ENCODE measurements around the gene EPS8L3. TPM values are rescaled to one million over a fixed set of nuclear protein-coding genes. Genes with fewer than 3 reads are reported as not detected.

Gene EPS8L3
- total and polyA plus RNA-seq, 4 donors: 0.09 to 0.38 (median 0.15) TPM; not detected in 1

DNA sequence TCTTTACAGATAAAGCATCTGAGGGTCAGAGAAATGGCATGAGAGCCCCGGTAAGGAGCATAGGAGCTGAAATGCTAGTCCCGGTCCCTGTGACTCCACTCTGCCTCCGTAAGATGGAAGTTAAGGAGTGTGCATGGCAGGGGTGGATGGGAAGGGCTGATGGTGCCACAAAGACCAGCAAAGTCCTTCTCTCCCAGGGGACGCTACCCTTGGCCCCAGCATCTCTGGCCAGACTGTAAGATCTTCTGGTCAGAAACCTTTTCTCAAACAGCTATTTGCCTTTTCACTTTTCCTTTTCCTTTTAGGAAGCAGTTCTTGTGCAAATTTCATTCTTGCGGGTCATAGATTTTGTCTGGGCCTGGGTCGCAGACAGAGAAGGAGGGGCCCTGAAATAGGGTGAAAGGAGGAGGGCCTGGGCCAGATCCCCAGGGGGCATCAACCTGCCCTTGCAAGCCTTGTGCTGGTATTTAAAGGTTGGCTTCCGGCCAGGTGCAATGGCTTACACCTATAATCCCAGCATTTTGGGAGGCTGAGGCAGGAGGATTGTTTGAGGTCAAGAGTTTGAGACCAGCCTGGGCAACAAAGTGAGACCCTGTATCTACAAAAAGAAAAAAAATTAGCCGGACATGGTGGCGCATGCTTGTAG lies 14.4 kb upstream of the EPS8L3 start:
- Histone ChIP-seq H3K27ac (ENCODE audit: low read depth in 1 of 2, low read length in 2 of 2) (no peak overlapping the region), H3K9ac (ENCODE audit: low read depth in 1 of 2, low read length in 2 of 2) (no peak overlapping the region), H3K9me3 (ENCODE audit: control insufficient read depth in 4 of 4, low read length in 3 of 4) (peaks cover 0 to 5% (median 0%) of the 10 kb centered on the region in 4 donors), H3K4me1 (ENCODE audit: control insufficient read depth in 4 of 4, insufficient read depth in 4 of 4, low read length in 3 of 4) (peaks cover 0 to 6% (median 0%) of the 10 kb centered on the region in 4 donors), H3K36me3 (ENCODE audit: control insufficient read depth in 4 of 4, insufficient read depth in 3 of 4, low read depth in 1 of 4, low read length in 3 of 4) (no peaks in the 10 kb centered on the region), H3K27me3 (ENCODE audit: control insufficient read depth in 4 of 4, insufficient read depth in 4 of 4, low read length in 3 of 4) (no peaks in the 10 kb centered on the region), H3K4me3 (ENCODE audit: low read depth in 1 of 3, low read length in 3 of 3) (no peak overlapping the region)
- TF ChIP-seq HNF4A (conservative IDR thresholded peaks at IDR 0.05): no peak
- no peak for TF ChIP-seq HNF4G (IDR thresholded peaks at IDR 0.05)
- no peak for TF ChIP-seq JUND (IDR thresholded peaks at IDR 0.05)
- TF ChIP-seq NR2F2 (IDR thresholded peaks at IDR 0.05): no peak
- TF ChIP-seq GABPA (IDR thresholded peaks at IDR 0.05 in 1 of 2, conservative IDR thresholded peaks at IDR 0.05 in 1 of 2): no peak
- no peak for TF ChIP-seq RXRA (IDR thresholded peaks at IDR 0.05)
- TF ChIP-seq, protein P1, sequence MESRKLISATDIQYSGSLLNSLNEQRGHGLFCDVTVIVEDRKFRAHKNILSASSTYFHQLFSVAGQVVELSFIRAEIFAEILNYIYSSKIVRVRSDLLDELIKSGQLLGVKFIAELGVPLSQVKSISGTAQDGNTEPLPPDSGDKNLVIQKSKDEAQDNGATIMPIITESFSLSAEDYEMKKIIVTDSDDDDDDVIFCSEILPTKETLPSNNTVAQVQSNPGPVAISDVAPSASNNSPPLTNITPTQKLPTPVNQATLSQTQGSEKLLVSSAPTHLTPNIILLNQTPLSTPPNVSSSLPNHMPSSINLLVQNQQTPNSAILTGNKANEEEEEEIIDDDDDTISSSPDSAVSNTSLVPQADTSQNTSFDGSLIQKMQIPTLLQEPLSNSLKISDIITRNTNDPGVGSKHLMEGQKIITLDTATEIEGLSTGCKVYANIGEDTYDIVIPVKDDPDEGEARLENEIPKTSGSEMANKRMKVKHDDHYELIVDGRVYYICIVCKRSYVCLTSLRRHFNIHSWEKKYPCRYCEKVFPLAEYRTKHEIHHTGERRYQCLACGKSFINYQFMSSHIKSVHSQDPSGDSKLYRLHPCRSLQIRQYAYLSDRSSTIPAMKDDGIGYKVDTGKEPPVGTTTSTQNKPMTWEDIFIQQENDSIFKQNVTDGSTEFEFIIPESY (IDR thresholded peaks at IDR 0.05): no peak
- TF ChIP-seq YY1 (IDR thresholded peaks at IDR 0.05): no peak
- no peak for TF ChIP-seq SP1 (IDR thresholded peaks at IDR 0.05)
- 93% methylated on average over 9 of the region's 9 CpGs for WGBS
- no peak for DNase-seq (ENCODE audit: low spot score)

DNA sequence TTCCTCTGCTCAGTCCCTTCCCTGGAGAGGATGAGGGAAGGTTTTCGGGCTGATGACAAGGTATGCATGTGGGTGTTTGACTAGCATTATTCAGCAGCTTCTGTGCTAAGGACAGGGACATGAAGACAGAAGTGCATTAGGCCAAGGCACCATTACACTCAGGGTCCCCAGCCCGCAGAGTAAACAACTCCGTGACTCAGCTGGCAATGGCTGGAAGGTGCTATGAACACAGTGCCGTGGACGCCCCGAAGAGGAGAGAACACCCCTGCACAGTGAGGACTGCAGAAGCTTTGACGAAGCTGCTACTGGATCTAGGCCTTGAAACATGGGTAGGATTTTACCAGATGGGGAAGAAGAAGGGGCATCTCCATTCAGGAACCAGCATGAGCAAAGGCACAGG lies 13.7 kb upstream of the EPS8L3 start:
- no peak for TF ChIP-seq EGR1 (IDR thresholded peaks at IDR 0.05; ENCODE audit: low read depth in 2 of 2)
- TF ChIP-seq, protein P2, sequence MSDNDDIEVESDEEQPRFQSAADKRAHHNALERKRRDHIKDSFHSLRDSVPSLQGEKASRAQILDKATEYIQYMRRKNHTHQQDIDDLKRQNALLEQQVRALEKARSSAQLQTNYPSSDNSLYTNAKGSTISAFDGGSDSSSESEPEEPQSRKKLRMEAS (IDR thresholded peaks at IDR 0.05): no peak
- TF ChIP-seq YY1 (IDR thresholded peaks at IDR 0.05): no peak
- TF ChIP-seq NR2F2 (IDR thresholded peaks at IDR 0.05): no peak
- TF ChIP-seq HNF4A (conservative IDR thresholded peaks at IDR 0.05): no peak
- TF ChIP-seq GABPA (IDR thresholded peaks at IDR 0.05 in 1 of 2, conservative IDR thresholded peaks at IDR 0.05 in 1 of 2): no peak
- H3K9me3 ChIP-seq (ENCODE audit: control insufficient read depth in 4 of 4, low read length in 3 of 4): peaks cover 0 to 5% (median 0%) of the 10 kb centered on the region in 4 donors
- WGBS: 83% methylated on average over 7 of the region's 7 CpGs
- no peaks in the 10 kb centered on the region for H3K27me3 ChIP-seq (ENCODE audit: control insufficient read depth in 4 of 4, insufficient read depth in 4 of 4, low read length in 3 of 4)
- H3K27ac ChIP-seq (ENCODE audit: low read depth in 1 of 2, low read length in 2 of 2): no peak overlapping the region
- H3K36me3 ChIP-seq (ENCODE audit: control insufficient read depth in 4 of 4, insufficient read depth in 3 of 4, low read depth in 1 of 4, low read length in 3 of 4): no peaks in the 10 kb centered on the region
- no peak for DNase-seq (ENCODE audit: low spot score)
- peaks cover 0 to 6% (median 0%) of the 10 kb centered on the region in 4 donors for H3K4me1 ChIP-seq (ENCODE audit: control insufficient read depth in 4 of 4, insufficient read depth in 4 of 4, low read length in 3 of 4)
- no peak overlapping the region for H3K4me3 ChIP-seq (ENCODE audit: low read depth in 1 of 3, low read length in 3 of 3)
- no peak overlapping the region for H3K9ac ChIP-seq (ENCODE audit: low read depth in 1 of 2, low read length in 2 of 2)

DNA sequence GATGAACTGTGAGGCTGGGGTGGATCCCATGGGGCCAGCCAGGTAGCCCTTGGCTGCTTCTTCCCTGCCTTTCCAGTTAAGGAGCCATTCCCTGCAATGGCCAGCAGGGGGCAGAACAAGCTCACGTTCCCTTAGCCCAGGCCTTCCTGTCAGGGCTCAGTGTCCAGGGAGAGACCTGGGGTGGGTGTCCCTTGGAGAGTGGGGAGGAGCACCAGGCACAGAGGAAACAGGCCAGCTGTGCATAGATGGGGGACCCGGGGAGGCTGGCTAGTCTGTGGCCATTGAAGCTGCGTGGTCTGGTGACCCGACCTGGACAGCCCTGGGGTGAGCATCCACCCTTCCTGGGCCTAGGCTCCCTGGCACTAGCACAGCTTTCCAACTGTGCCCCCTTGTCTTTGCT lies 13.2 kb upstream of the EPS8L3 start:
- WGBS: 30% methylated on average over 4 of the region's 4 CpGs
- no peak overlapping the region for H3K27ac ChIP-seq (ENCODE audit: low read depth in 1 of 2, low read length in 2 of 2)
- TF ChIP-seq, protein P2 (IDR thresholded peaks at IDR 0.05): no peak
- TF ChIP-seq TAF1 (conservative IDR thresholded peaks at IDR 0.05) (no peak), HNF4A (conservative IDR thresholded peaks at IDR 0.05) (no peak), FOXA1 (IDR thresholded peaks at IDR 0.05) (no peak), YY1 (IDR thresholded peaks at IDR 0.05) (no peak), SP1 (IDR thresholded peaks at IDR 0.05) (no peak), RAD21 (IDR thresholded peaks at IDR 0.05) (peak; percentile 99 to 100), RXRA (IDR thresholded peaks at IDR 0.05) (peak in 1 of 2 donors; percentile 31), GABPA (IDR thresholded peaks at IDR 0.05 in 1 of 2, conservative IDR thresholded peaks at IDR 0.05 in 1 of 2) (no peak)
- TF ChIP-seq, protein P3, sequence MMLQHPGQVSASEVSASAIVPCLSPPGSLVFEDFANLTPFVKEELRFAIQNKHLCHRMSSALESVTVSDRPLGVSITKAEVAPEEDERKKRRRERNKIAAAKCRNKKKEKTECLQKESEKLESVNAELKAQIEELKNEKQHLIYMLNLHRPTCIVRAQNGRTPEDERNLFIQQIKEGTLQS (IDR thresholded peaks at IDR 0.05): no peak
- TF ChIP-seq, protein P4, sequence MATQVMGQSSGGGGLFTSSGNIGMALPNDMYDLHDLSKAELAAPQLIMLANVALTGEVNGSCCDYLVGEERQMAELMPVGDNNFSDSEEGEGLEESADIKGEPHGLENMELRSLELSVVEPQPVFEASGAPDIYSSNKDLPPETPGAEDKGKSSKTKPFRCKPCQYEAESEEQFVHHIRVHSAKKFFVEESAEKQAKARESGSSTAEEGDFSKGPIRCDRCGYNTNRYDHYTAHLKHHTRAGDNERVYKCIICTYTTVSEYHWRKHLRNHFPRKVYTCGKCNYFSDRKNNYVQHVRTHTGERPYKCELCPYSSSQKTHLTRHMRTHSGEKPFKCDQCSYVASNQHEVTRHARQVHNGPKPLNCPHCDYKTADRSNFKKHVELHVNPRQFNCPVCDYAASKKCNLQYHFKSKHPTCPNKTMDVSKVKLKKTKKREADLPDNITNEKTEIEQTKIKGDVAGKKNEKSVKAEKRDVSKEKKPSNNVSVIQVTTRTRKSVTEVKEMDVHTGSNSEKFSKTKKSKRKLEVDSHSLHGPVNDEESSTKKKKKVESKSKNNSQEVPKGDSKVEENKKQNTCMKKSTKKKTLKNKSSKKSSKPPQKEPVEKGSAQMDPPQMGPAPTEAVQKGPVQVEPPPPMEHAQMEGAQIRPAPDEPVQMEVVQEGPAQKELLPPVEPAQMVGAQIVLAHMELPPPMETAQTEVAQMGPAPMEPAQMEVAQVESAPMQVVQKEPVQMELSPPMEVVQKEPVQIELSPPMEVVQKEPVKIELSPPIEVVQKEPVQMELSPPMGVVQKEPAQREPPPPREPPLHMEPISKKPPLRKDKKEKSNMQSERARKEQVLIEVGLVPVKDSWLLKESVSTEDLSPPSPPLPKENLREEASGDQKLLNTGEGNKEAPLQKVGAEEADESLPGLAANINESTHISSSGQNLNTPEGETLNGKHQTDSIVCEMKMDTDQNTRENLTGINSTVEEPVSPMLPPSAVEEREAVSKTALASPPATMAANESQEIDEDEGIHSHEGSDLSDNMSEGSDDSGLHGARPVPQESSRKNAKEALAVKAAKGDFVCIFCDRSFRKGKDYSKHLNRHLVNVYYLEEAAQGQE (IDR thresholded peaks at IDR 0.05): no peak
- TF ChIP-seq, protein P1 (IDR thresholded peaks at IDR 0.05): no peak

More for the DNA sequence above, 13.2 kb upstream of the EPS8L3 start:
- Histone ChIP-seq H3K9me3 (ENCODE audit: control insufficient read depth in 4 of 4, low read length in 3 of 4) (peaks cover 0 to 5% (median 0%) of the 10 kb centered on the region in 4 donors), H3K4me3 (ENCODE audit: low read depth in 1 of 3, low read length in 3 of 3) (no peak overlapping the region), H3K27me3 (ENCODE audit: control insufficient read depth in 4 of 4, insufficient read depth in 4 of 4, low read length in 3 of 4) (no peaks in the 10 kb centered on the region), H3K36me3 (ENCODE audit: control insufficient read depth in 4 of 4, insufficient read depth in 3 of 4, low read depth in 1 of 4, low read length in 3 of 4) (no peaks in the 10 kb centered on the region), H3K4me1 (ENCODE audit: control insufficient read depth in 4 of 4, insufficient read depth in 4 of 4, low read length in 3 of 4) (peaks cover 0 to 6% (median 0%) of the 10 kb centered on the region in 4 donors), H3K9ac (ENCODE audit: low read depth in 1 of 2, low read length in 2 of 2) (no peak overlapping the region)
- peak; percentile 80 for DNase-seq (ENCODE audit: low spot score)

Measured in liver (tissue), 9 donors.